HepG2 (cell line): ENCODE measurements around the gene INTS15. TPM values are rescaled to one million over a fixed set of nuclear protein-coding genes. Genes with fewer than 3 reads are reported as not detected.
A peak's percentile ranks its signal among the peaks of the same experiment; 100 is the strongest.

Experiments
- DRAP1 ChIP-seq: IDR thresholded peaks from 2 replicates; pipeline ENCODE4 v1.6.1; 2016; ENCODE audit warnings: missing genetic modification reagents, missing compliant biosample characterization
- HNRNPL ChIP-seq: fragments of 200-400 bp; formaldehyde crosslinking; IDR thresholded peaks from 2 replicates; pipeline ENCODE4 v1.6.1; 2017; ENCODE audit warnings: mild to moderate bottlenecking, low read depth, low read length
- ISL2 ChIP-seq: sonication (generic); formaldehyde crosslinking; IDR thresholded peaks from 2 replicates; pipeline ENCODE4 v1.5.0; 2020; ENCODE audit warnings: missing genetic modification reagents
- LCORL ChIP-seq, 2 experiments: fragments of 450-650 bp in 1 of 2; sonication (generic) in 1 of 2; formaldehyde crosslinking in 1 of 2; IDR thresholded peaks; 2 replicates each; pipeline versions ENCODE4 v1.5.0 to v1.6.1; 2017 to 2020; ENCODE audit warnings: antibody characterized with exemption in 1 of 2, missing genetic modification reagents in 1 of 2
- PITX1 ChIP-seq: sonication (generic); formaldehyde crosslinking; IDR thresholded peaks from 2 replicates; pipeline ENCODE4 v1.5.1; 2020; ENCODE audit warnings: mild to moderate bottlenecking, missing genetic modification reagents
- RFX1 ChIP-seq: fragments of 450-650 bp; IDR thresholded peaks from 2 replicates; pipeline ENCODE4 v1.6.1; 2017
- RXRA ChIP-seq: sonication (generic); formaldehyde crosslinking; IDR thresholded peaks from 2 replicates; pipeline ENCODE4 v1.5.1; 2020; ENCODE audit warnings: missing genetic modification reagents
- ZBTB38 ChIP-seq: sonication (generic); formaldehyde crosslinking; IDR thresholded peaks from 2 replicates; pipeline ENCODE4 v1.5.1; 2020; ENCODE audit warnings: mild to moderate bottlenecking, missing genetic modification reagents
- ZMYM3 ChIP-seq: sonication (generic); formaldehyde crosslinking; IDR thresholded peaks from 2 replicates; pipeline ENCODE4 v1.5.1; 2020; ENCODE audit warnings: mild to moderate bottlenecking, missing genetic modification reagents
- ZNF7 ChIP-seq: IDR thresholded peaks from 2 replicates; pipeline ENCODE4 v1.6.1; 2016; ENCODE audit warnings: missing biosample characterization, missing genetic modification reagents
- ZNF775 ChIP-seq: sonication (generic); formaldehyde crosslinking; IDR thresholded peaks from 2 replicates; pipeline ENCODE4 v1.4.0; 2020; ENCODE audit warnings: missing genetic modification reagents, mild to moderate bottlenecking, moderate library complexity, borderline replicate concordance
- polyA plus RNA-seq, 8 experiments: library from polyadenylated mRNA; depleted of rRNA in 3 of 8; stranded (reverse) in 7 of 8; unstranded in 1 of 8; fragments of >200 nt; fragmentation: Illumina TruSeq in 4 of 8; extraction: Trizol in 4 of 8; gene quantifications; 2 replicates each; pipeline versions ENCODE4 v1.2.1 to v1.2.3, GENCODE V29; 2011 to 2016; ENCODE audit warnings: low read depth in 4 of 8, missing spikeins in 1 of 8, mixed read lengths in 1 of 8; ENCODE audit not compliant: insufficient read depth in 1 of 8
- total RNA-seq, 5 experiments: library from RNA; depleted of rRNA; stranded (reverse); fragments of >200 nt; fragmentation: Illumina TruSeq; extraction: Trizol; gene quantifications; 2 replicates each; pipeline ENCODE4 v1.2.3, GENCODE V29; 2016; ENCODE audit warnings: low read depth in 1 of 5
- TF ChIP-seq, protein P1 (sequence below): sonication (generic); formaldehyde crosslinking; IDR thresholded peaks from 2 replicates; pipeline ENCODE4 v1.5.1; 2020; ENCODE audit warnings: missing genetic modification reagents, mild to moderate bottlenecking, borderline replicate concordance
- TF ChIP-seq, protein P2 (sequence below): sonication (generic); formaldehyde crosslinking; IDR thresholded peaks from 2 replicates; pipeline ENCODE4 v1.5.1; 2020; ENCODE audit warnings: mild to moderate bottlenecking, missing genetic modification reagents, borderline replicate concordance

The INTS15 gene
- total and polyA plus RNA-seq, 2 of the 13 experiments (the other 11 are each of a cell fraction or from before 2014, with no cell fraction given), result 16.3 to 25.7 TPM

DNA sequence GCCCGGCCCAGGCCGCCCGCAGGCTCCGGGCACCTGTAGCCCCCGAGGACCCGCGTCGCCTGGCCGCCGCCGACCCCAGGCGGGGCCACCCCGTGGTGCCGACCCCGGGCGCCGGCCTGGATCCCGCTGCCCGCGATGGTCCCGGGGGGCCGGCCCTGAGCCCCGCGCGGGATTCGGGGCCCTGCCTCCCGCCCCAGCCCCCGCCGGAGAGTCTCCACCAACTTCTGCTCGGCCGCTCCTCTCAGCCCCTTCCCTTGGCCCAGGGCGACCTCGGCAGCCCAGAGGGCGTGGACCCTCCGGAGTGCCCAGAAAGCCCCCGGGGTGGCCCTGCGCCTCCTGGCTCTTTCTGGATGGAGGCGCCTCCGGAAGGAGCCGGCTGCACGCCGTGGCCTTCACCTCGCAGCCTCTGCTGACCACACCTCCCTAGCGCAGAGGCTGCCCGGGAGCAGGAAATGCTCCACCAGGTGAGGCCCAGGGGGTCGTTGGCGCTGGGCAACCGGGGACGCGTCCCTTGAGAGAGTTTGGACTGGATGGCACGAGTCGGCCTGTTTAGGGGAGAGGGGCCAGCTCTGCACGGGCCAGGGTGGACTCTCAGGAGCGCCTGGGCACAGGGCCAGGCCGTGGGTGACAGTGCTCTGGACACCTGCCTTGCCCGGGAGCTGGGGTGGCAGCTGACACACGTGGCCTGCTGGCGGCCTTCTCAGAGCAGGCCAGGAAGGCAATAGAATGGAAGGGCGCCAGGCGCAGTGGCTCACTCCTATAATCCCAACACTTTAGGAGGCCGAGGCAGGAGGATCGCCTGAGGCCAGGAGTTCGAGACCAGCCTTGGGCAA is 26.1 kb downstream of the INTS15 start (continued):
- TF ChIP-seq, protein P1, sequence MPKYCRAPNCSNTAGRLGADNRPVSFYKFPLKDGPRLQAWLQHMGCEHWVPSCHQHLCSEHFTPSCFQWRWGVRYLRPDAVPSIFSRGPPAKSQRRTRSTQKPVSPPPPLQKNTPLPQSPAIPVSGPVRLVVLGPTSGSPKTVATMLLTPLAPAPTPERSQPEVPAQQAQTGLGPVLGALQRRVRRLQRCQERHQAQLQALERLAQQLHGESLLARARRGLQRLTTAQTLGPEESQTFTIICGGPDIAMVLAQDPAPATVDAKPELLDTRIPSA (CRISPR knock-in tag), result no peak
- TF ChIP-seq HNRNPL (peak; percentile 81; the same call in 1 of the 2 replicates), DRAP1 (peak; percentile 55; the same call in 1 of the 2 replicates), ZNF7 (CRISPR knock-in tag) (peak; percentile 77; the same call in 1 of the 2 replicates), PITX1 (CRISPR knock-in tag) (0 out of 2 replicates have a peak, but pooled peaks have one; percentile 42), RXRA (CRISPR knock-in tag) (peak; percentile 81), RFX1 (peak; percentile 12; the same call in 1 of the 2 replicates), ZBTB38 (CRISPR knock-in tag) (0 out of 2 replicates have a peak, but pooled peaks have one; percentile 33), ZNF775 (CRISPR knock-in tag) (no peak), ZMYM3 (CRISPR knock-in tag) (0 out of 2 replicates have a peak, but pooled peaks have one; percentile 61), LCORL (IDR thresholded peaks at IDR 0.05) (no peak), LCORL (CRISPR knock-in tag; IDR thresholded peaks at IDR 0.05) (peak; percentile 43; the same call in 1 of the 2 replicates), ISL2 (CRISPR knock-in tag) (0 out of 2 replicates have a peak, but pooled peaks have one; percentile 34)
- TF ChIP-seq, protein P2, sequence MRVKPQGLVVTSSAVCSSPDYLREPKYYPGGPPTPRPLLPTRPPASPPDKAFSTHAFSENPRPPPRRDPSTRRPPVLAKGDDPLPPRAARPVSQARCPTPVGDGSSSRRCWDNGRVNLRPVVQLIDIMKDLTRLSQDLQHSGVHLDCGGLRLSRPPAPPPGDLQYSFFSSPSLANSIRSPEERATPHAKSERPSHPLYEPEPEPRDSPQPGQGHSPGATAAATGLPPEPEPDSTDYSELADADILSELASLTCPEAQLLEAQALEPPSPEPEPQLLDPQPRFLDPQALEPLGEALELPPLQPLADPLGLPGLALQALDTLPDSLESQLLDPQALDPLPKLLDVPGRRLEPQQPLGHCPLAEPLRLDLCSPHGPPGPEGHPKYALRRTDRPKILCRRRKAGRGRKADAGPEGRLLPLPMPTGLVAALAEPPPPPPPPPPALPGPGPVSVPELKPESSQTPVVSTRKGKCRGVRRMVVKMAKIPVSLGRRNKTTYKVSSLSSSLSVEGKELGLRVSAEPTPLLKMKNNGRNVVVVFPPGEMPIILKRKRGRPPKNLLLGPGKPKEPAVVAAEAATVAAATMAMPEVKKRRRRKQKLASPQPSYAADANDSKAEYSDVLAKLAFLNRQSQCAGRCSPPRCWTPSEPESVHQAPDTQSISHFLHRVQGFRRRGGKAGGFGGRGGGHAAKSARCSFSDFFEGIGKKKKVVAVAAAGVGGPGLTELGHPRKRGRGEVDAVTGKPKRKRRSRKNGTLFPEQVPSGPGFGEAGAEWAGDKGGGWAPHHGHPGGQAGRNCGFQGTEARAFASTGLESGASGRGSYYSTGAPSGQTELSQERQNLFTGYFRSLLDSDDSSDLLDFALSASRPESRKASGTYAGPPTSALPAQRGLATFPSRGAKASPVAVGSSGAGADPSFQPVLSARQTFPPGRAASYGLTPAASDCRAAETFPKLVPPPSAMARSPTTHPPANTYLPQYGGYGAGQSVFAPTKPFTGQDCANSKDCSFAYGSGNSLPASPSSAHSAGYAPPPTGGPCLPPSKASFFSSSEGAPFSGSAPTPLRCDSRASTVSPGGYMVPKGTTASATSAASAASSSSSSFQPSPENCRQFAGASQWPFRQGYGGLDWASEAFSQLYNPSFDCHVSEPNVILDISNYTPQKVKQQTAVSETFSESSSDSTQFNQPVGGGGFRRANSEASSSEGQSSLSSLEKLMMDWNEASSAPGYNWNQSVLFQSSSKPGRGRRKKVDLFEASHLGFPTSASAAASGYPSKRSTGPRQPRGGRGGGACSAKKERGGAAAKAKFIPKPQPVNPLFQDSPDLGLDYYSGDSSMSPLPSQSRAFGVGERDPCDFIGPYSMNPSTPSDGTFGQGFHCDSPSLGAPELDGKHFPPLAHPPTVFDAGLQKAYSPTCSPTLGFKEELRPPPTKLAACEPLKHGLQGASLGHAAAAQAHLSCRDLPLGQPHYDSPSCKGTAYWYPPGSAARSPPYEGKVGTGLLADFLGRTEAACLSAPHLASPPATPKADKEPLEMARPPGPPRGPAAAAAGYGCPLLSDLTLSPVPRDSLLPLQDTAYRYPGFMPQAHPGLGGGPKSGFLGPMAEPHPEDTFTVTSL (CRISPR knock-in tag), result peak; percentile 38; the same call in 1 of the 2 replicates
